Cardiac muscle cell (in vitro differentiated cells and primary cell): Measurements from ENCODE around the gene IL1RAPL2. TPM values are rescaled to one million over a fixed set of nuclear protein-coding genes. Genes with fewer than 3 reads are reported as not detected.
"Not testable (repeated sequence)": the region's sequence is repeated elsewhere in the genome, so short reads cannot be mapped to it uniquely, and the experiment has no call there.

Source experiments
- DNase-seq, 2 donors: peaks; one replicate each; pipeline versions ENCODE4 v3.0.0 to v3.0.0-alpha.2; 2010 to 2017; ENCODE audit warnings: low read depth in 1 of 2, low spot score in 1 of 2
- H3K27ac ChIP-seq: fragments of 200-600 bp; sonication (generic); 2 replicates; pipeline ENCODE4 v1.5.1; 2016
- H3K27me3 ChIP-seq: fragments of 200-600 bp; sonication (generic); 2 replicates; pipeline ENCODE4 v1.6.0; 2016; ENCODE audit warnings: control low read depth
- H3K36me3 ChIP-seq: fragments of 200-600 bp; sonication (generic); 2 replicates; pipeline ENCODE4 v1.5.1; 2016; ENCODE audit warnings: control low read depth
- H3K4me1 ChIP-seq: fragments of 200-600 bp; sonication (generic); 2 replicates; pipeline ENCODE4 v1.8.1; 2017; ENCODE audit warnings: low read depth, mild to moderate bottlenecking, mixed run types
- H3K4me3 ChIP-seq: fragments of 200-600 bp; sonication (generic); 2 replicates; pipeline ENCODE4 v1.5.1; 2016; ENCODE audit warnings: mild to moderate bottlenecking
- H3K9me3 ChIP-seq: fragments of 200-600 bp; sonication (generic); 2 replicates; pipeline ENCODE4 v1.5.1; 2017; ENCODE audit warnings: low read depth, mild to moderate bottlenecking, control low read depth
- polyA plus RNA-seq: library from polyadenylated mRNA; unstranded; fragments of >200 nt; fragmentation: Nextera tagmentation; extraction: Ambion mirVana; gene quantifications from 2 replicates; pipeline ENCODE4 v1.2.1, GENCODE V29; 2016
- total RNA-seq: library from RNA; depleted of rRNA; stranded (reverse); fragments of >200 nt; gene quantifications from 2 replicates; pipeline ENCODE4 v1.2.3, GENCODE V29; 2016
- TF ChIP-seq, protein P1 (sequence below): IDR thresholded peaks from 2 replicates; pipeline ENCODE4 v1.5.1; 2012; ENCODE audit warnings: low read depth, mild to moderate bottlenecking, low read length

Gene IL1RAPL2
- total and polyA plus RNA-seq, 2 experiments from 2014 or later = not detected

- no peaks in the 10 kb centered on the region for H3K36me3 ChIP-seq
- H3K4me3 ChIP-seq = no peak overlapping the region
- H3K4me1 ChIP-seq = peaks cover 3% of the 10 kb centered on the region
- H3K27ac ChIP-seq = no peak overlapping the region
- TF ChIP-seq, protein P1, sequence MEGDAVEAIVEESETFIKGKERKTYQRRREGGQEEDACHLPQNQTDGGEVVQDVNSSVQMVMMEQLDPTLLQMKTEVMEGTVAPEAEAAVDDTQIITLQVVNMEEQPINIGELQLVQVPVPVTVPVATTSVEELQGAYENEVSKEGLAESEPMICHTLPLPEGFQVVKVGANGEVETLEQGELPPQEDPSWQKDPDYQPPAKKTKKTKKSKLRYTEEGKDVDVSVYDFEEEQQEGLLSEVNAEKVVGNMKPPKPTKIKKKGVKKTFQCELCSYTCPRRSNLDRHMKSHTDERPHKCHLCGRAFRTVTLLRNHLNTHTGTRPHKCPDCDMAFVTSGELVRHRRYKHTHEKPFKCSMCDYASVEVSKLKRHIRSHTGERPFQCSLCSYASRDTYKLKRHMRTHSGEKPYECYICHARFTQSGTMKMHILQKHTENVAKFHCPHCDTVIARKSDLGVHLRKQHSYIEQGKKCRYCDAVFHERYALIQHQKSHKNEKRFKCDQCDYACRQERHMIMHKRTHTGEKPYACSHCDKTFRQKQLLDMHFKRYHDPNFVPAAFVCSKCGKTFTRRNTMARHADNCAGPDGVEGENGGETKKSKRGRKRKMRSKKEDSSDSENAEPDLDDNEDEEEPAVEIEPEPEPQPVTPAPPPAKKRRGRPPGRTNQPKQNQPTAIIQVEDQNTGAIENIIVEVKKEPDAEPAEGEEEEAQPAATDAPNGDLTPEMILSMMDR = no peak
- DNase-seq = peak in 1 of 2 donors; percentile 16
- no peaks in the 10 kb centered on the region for H3K27me3 ChIP-seq
- H3K9me3 ChIP-seq = no peaks in the 10 kb centered on the region
Observed at GRCh38 chrX:105653891-105654290, 1087.9 kb downstream of the IL1RAPL2 start.

DNA sequence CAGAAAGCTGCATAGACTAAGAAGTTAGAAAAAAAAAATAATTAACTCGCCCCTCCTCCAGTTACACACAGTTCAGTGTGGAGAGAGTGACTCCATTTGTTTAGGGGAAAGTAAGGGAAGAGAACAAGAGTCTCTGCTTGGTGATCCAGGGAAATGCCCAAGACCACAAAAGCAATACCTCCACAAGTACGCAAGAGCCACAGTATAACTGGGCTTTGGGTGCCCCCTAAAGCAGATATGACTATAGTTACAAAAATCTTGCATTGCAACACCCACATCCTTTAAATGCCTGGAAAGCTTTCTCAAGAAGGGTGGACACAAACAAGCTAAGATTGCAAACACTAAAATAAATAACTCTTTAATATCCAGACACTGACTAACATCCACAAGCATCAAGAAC is 1092.1 kb downstream of the IL1RAPL2 start:
- H3K27me3 ChIP-seq = no peaks in the 10 kb centered on the region
- no peaks in the 10 kb centered on the region for H3K36me3 ChIP-seq
- TF ChIP-seq, protein P1 = no peak
- no peaks in the 10 kb centered on the region for H3K9me3 ChIP-seq
- H3K4me1 ChIP-seq = no peaks in the 10 kb centered on the region
- no peak overlapping the region for H3K4me3 ChIP-seq
- H3K27ac ChIP-seq = no peak overlapping the region
- peak in 1 of 2 donors; percentile 79 for DNase-seq

GRCh38 chrX:105662248-105662647 is 1096.2 kb downstream of the IL1RAPL2 start:
- H3K9me3 ChIP-seq = no peaks in the 10 kb centered on the region
- H3K36me3 ChIP-seq = no peaks in the 10 kb centered on the region
- H3K4me1 ChIP-seq = no peaks in the 10 kb centered on the region
- no peaks in the 10 kb centered on the region for H3K27me3 ChIP-seq
- H3K4me3 ChIP-seq = no peak overlapping the region
- TF ChIP-seq, protein P1 = no peak
- H3K27ac ChIP-seq = no peak overlapping the region
- no peak for DNase-seq

DNA sequence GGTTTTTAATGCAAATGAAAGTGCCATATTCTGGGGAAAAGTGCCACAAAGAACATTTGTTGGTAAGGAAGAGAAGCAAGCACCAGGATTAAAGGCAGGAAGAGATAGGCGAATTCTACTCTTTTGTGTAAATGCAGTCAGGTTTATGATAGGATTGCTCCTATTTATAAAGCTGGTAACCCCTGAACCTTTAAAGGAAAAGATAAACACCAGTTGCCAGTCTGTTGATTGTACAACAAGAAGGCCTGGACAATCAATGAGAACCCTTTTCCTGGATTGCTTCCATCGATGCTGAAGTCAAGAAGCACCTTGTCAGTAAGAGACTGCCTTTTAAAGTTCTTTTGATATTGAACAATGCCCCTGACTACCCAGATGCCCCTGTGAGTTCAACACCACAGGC is 1098.2 kb downstream of the IL1RAPL2 start:
- H3K27ac ChIP-seq = no peak overlapping the region
- TF ChIP-seq, protein P1 = no peak
- no peak for DNase-seq
- no peaks in the 10 kb centered on the region for H3K27me3 ChIP-seq
- no peaks in the 10 kb centered on the region for H3K9me3 ChIP-seq
- no peaks in the 10 kb centered on the region for H3K36me3 ChIP-seq
- H3K4me1 ChIP-seq = no peaks in the 10 kb centered on the region
- H3K4me3 ChIP-seq = no peak overlapping the region

DNA sequence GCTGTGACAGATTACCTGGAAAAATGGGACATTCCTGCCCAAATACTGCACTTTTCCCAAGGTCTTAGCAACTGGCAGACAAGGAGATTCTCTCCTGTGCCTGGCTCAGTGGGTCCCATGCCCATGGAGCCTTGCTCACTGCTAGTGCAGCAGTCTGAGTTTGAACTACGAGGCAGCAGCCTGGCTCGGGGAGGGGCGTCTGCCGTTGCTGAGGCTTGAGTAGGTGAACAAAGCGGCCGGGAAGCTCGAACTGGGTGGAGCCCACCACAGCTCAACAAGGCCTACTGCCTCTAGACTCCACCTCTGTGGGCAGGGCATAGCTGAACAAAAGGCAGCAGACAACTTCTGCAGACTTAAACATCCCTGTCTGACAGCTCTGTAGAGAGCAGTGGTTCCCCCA is 1118.3 kb downstream of the IL1RAPL2 start:
- not testable (repeated sequence) for H3K36me3 ChIP-seq, H3K27me3 ChIP-seq, H3K27ac ChIP-seq, H3K4me1 ChIP-seq, H3K9me3 ChIP-seq, H3K4me3 ChIP-seq, DNase-seq

DNA sequence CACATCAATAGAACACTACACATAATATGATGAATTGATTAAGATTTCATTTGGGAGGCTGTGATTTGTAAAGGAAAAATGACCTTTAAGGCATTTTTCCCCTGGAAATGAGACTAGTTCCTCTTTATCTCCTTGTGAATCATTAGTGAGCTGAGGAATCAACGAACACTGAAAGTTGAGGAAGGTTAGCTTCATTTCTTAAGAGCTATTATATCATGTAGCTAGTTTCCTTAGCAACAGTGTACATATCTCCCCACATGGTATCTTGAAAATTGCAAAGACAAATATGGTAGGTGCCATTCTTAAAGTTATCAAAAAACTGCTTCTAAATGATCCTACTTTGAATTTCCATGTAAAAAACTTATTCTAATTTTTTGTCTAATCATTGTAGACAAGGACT is 1128.8 kb downstream of the IL1RAPL2 start:
- H3K27ac ChIP-seq = no peak overlapping the region
- no peaks in the 10 kb centered on the region for H3K9me3 ChIP-seq
- no peak overlapping the region for H3K4me3 ChIP-seq
- TF ChIP-seq, protein P1 = no peak
- no peak for DNase-seq
- no peaks in the 10 kb centered on the region for H3K4me1 ChIP-seq
- H3K27me3 ChIP-seq = no peaks in the 10 kb centered on the region
- no peaks in the 10 kb centered on the region for H3K36me3 ChIP-seq
